ENCODE measurements around the gene FAM174C. TPM values are rescaled to one million over a fixed set of nuclear protein-coding genes. Genes with fewer than 3 reads are reported as not detected.

FAM174C gene
- total and polyA plus RNA-seq, 4 donors, result 21.9 to 68.8 (median 33.5) TPM

- 23 to 26% methylated on average over 10 of the region's 10 CpGs for WGBS, 2 donors
- ATAC-seq (ENCODE audit: low FRiP score) (peak; percentile 63), DNase-seq (peak; percentile 87 to 94)
- intact Hi-C loops (cut with DNase I), result loop anchor here in 1 of 2 donors (5.0 to 10.0 kb wide), 3 partner anchors 77 to 225 kb away; partner anchors contain the start of gene GAMT
- no peaks in the 10 kb centered on the region for H3K9me3 ChIP-seq (ENCODE audit: control insufficient read depth, low read length)
- H3K27ac ChIP-seq (ENCODE audit: low read depth in 1 of 2, low read length in 2 of 2), result no peak overlapping the region
- no peak overlapping the region for H3K4me3 ChIP-seq (ENCODE audit: low read length in 2 of 2)
- H3K4me1 ChIP-seq (ENCODE audit: control insufficient read depth in 1 of 2, insufficient read depth in 2 of 2, low read length in 2 of 2), result no peaks in the 10 kb centered on the region
- H3K36me3 ChIP-seq (ENCODE audit: control insufficient read depth in 1 of 2, insufficient read depth in 2 of 2, low read length in 1 of 2), result no peaks in the 10 kb centered on the region
- no peaks in the 10 kb centered on the region for H3K27me3 ChIP-seq (ENCODE audit: control insufficient read depth in 1 of 2, insufficient read depth in 2 of 2, low read length in 1 of 2)
These were observed 4.5 kb downstream of the FAM174C start for GRCh38 chr19:1279782-1280341.

- DNase-seq, result no peak
- no peaks in the 10 kb centered on the region for H3K36me3 ChIP-seq (ENCODE audit: control insufficient read depth in 1 of 2, insufficient read depth in 2 of 2, low read length in 1 of 2)
- 84 to 86% methylated on average over 53 of the region's 53 CpGs for WGBS, 2 donors
- H3K4me3 ChIP-seq (ENCODE audit: low read length in 2 of 2), result no peak overlapping the region
- no peaks in the 10 kb centered on the region for H3K27me3 ChIP-seq (ENCODE audit: control insufficient read depth in 1 of 2, insufficient read depth in 2 of 2, low read length in 1 of 2)
- no peaks in the 10 kb centered on the region for H3K9me3 ChIP-seq (ENCODE audit: control insufficient read depth, low read length)
- intact Hi-C loops (cut with DNase I), result loop anchor here in 1 of 2 donors (5.0 kb wide), 1 partner anchor 121 kb away; the partner anchor contains the start of gene GAMT
- no peaks in the 10 kb centered on the region for H3K4me1 ChIP-seq (ENCODE audit: control insufficient read depth in 1 of 2, insufficient read depth in 2 of 2, low read length in 2 of 2)
- H3K27ac ChIP-seq (ENCODE audit: low read depth in 1 of 2, low read length in 2 of 2), result no peak overlapping the region
- no peak for ATAC-seq (ENCODE audit: low FRiP score)
These were observed 5.6 kb downstream of the FAM174C start for GRCh38 chr19:1280636-1281568.

- intact Hi-C loops (cut with DNase I), result loop anchor here in 1 of 2 donors (5.0 kb wide), 1 partner anchor 121 kb away; the partner anchor contains the start of gene GAMT
- Histone ChIP-seq H3K27ac (ENCODE audit: low read depth in 1 of 2, low read length in 2 of 2) (no peak overlapping the region), H3K4me1 (ENCODE audit: control insufficient read depth in 1 of 2, insufficient read depth in 2 of 2, low read length in 2 of 2) (no peaks in the 10 kb centered on the region), H3K9me3 (ENCODE audit: control insufficient read depth, low read length) (no peaks in the 10 kb centered on the region), H3K36me3 (ENCODE audit: control insufficient read depth in 1 of 2, insufficient read depth in 2 of 2, low read length in 1 of 2) (no peaks in the 10 kb centered on the region), H3K27me3 (ENCODE audit: control insufficient read depth in 1 of 2, insufficient read depth in 2 of 2, low read length in 1 of 2) (no peaks in the 10 kb centered on the region), H3K4me3 (ENCODE audit: low read length in 2 of 2) (no peak overlapping the region)
- 61 to 67% methylated on average over 13 to 15 of the region's 15 CpGs for WGBS, 2 donors
- ATAC-seq (ENCODE audit: low FRiP score) (no peak), DNase-seq (no peak)
These were observed 6.4 kb downstream of the FAM174C start for GRCh38 chr19:1281569-1282287.

- 77% methylated on average over 18 of the region's 18 CpGs for WGBS, 2 donors
- DNase-seq (no peak), ATAC-seq (ENCODE audit: low FRiP score) (no peak)
- Histone ChIP-seq H3K4me3 (ENCODE audit: low read length in 2 of 2) (no peak overlapping the region), H3K9me3 (ENCODE audit: control insufficient read depth, low read length) (no peaks in the 10 kb centered on the region), H3K27ac (ENCODE audit: low read depth in 1 of 2, low read length in 2 of 2) (no peak overlapping the region), H3K4me1 (ENCODE audit: control insufficient read depth in 1 of 2, insufficient read depth in 2 of 2, low read length in 2 of 2) (no peaks in the 10 kb centered on the region), H3K36me3 (ENCODE audit: control insufficient read depth in 1 of 2, insufficient read depth in 2 of 2, low read length in 1 of 2) (no peaks in the 10 kb centered on the region), H3K27me3 (ENCODE audit: control insufficient read depth in 1 of 2, insufficient read depth in 2 of 2, low read length in 1 of 2) (no peaks in the 10 kb centered on the region)
- intact Hi-C loops (cut with DNase I), result loop anchor here in 1 of 2 donors (5.0 kb wide), 1 partner anchor 120 kb away; the partner anchor contains the start of gene GAMT
These were observed 7.4 kb downstream of the FAM174C start for GRCh38 chr19:1282588-1283206.

- no peak overlapping the region for H3K4me3 ChIP-seq (ENCODE audit: low read length in 2 of 2)
- intact Hi-C loops (cut with DNase I), result loop anchor here in 1 of 2 donors (5.0 kb wide), 1 partner anchor 119 kb away; the partner anchor contains the start of gene GAMT
- H3K27me3 ChIP-seq (ENCODE audit: control insufficient read depth in 1 of 2, insufficient read depth in 2 of 2, low read length in 1 of 2), result no peaks in the 10 kb centered on the region
- no peaks in the 10 kb centered on the region for H3K9me3 ChIP-seq (ENCODE audit: control insufficient read depth, low read length)
- ATAC-seq (ENCODE audit: low FRiP score) (no peak), DNase-seq (no peak)
- H3K4me1 ChIP-seq (ENCODE audit: control insufficient read depth in 1 of 2, insufficient read depth in 2 of 2, low read length in 2 of 2), result no peaks in the 10 kb centered on the region
- H3K36me3 ChIP-seq (ENCODE audit: control insufficient read depth in 1 of 2, insufficient read depth in 2 of 2, low read length in 1 of 2), result no peaks in the 10 kb centered on the region
- 79% methylated on average over 22 to 29 of the region's 29 CpGs for WGBS, 2 donors
- H3K27ac ChIP-seq (ENCODE audit: low read depth in 1 of 2, low read length in 2 of 2), result no peak overlapping the region
These were observed 8.0 kb downstream of the FAM174C start for GRCh38 chr19:1283207-1283916.

- DNase-seq (no peak), ATAC-seq (ENCODE audit: low FRiP score) (no peak)
- 85 to 87% methylated on average over 12 of the region's 12 CpGs for WGBS, 2 donors
- Histone ChIP-seq H3K36me3 (ENCODE audit: control insufficient read depth in 1 of 2, insufficient read depth in 2 of 2, low read length in 1 of 2) (no peaks in the 10 kb centered on the region), H3K27ac (ENCODE audit: low read depth in 1 of 2, low read length in 2 of 2) (no peak overlapping the region), H3K27me3 (ENCODE audit: control insufficient read depth in 1 of 2, insufficient read depth in 2 of 2, low read length in 1 of 2) (no peaks in the 10 kb centered on the region), H3K9me3 (ENCODE audit: control insufficient read depth, low read length) (no peaks in the 10 kb centered on the region), H3K4me1 (ENCODE audit: control insufficient read depth in 1 of 2, insufficient read depth in 2 of 2, low read length in 2 of 2) (no peaks in the 10 kb centered on the region), H3K4me3 (ENCODE audit: low read length in 2 of 2) (no peak overlapping the region)
- intact Hi-C loops (cut with DNase I), result loop anchor here in 1 of 2 donors (5.0 kb wide), 1 partner anchor 118 kb away; the partner anchor contains the start of gene GAMT
These were observed 8.6 kb downstream of the FAM174C start for GRCh38 chr19:1283917-1284292.

- Histone ChIP-seq H3K4me1 (ENCODE audit: control insufficient read depth in 1 of 2, insufficient read depth in 2 of 2, low read length in 2 of 2) (no peaks in the 10 kb centered on the region), H3K27ac (ENCODE audit: low read depth in 1 of 2, low read length in 2 of 2) (no peak overlapping the region), H3K9me3 (ENCODE audit: control insufficient read depth, low read length) (no peaks in the 10 kb centered on the region), H3K27me3 (ENCODE audit: control insufficient read depth in 1 of 2, insufficient read depth in 2 of 2, low read length in 1 of 2) (no peaks in the 10 kb centered on the region), H3K4me3 (ENCODE audit: low read length in 2 of 2) (no peak overlapping the region), H3K36me3 (ENCODE audit: control insufficient read depth in 1 of 2, insufficient read depth in 2 of 2, low read length in 1 of 2) (no peaks in the 10 kb centered on the region)
- ATAC-seq (ENCODE audit: low FRiP score) (no peak), DNase-seq (no peak)
- intact Hi-C loops (cut with DNase I), result loop anchor here in 1 of 2 donors (5.0 kb wide), 1 partner anchor 118 kb away; the partner anchor contains the start of gene GAMT
- 77 to 79% methylated on average over 20 of the region's 20 CpGs for WGBS, 2 donors
These were observed 9.1 kb downstream of the FAM174C start for GRCh38 chr19:1284293-1284978.
